ENCODE measurements around the gene TBCK.
"Not testable (repeated sequence)": the region's sequence is repeated elsewhere in the genome, so short reads cannot be mapped to it uniquely, and the experiment has no call there.

Gene TBCK

GRCh38 chr4:106315968-106316772, at the start of gene TBCK, which contains the start of gene AIMP1:
TBCK (minus strand) TSS chr4:106316209; CDS start chr4:106308960, 7,249 bp downstream.
AIMP1 (plus strand) TSS chr4:106316550; CDS start chr4:106325010, 8,460 bp downstream.
- DNase-seq: peak; percentile 88

GRCh38 chr4:106365613-106366012, 49.6 kb upstream of the TBCK start:
- no peak for DNase-seq

GRCh38 chr4:106364282-106364681, 48.3 kb upstream of the TBCK start:
- DNase-seq: no peak

GRCh38 chr4:106362086-106362825, 46.2 kb upstream of the TBCK start:
- no peak for DNase-seq

GRCh38 chr4:106358899-106359298, 42.9 kb upstream of the TBCK start:
- no peak for DNase-seq

GRCh38 chr4:106355193-106355592, 39.2 kb upstream of the TBCK start:
- no peak for DNase-seq

- DNase-seq: no peak
Observed at GRCh38 chr4:106353786-106354185, 37.8 kb upstream of the TBCK start.

GRCh38 chr4:106351016-106351415, 35.0 kb upstream of the TBCK start:
- DNase-seq: no peak

- DNase-seq: no peak
Observed at GRCh38 chr4:106347167-106347566, 31.2 kb upstream of the TBCK start.

GRCh38 chr4:106344647-106344970, 28.6 kb upstream of the TBCK start:
- no peak for DNase-seq

- no peak for DNase-seq
Observed at GRCh38 chr4:106343865-106344646, 28.0 kb upstream of the TBCK start.

GRCh38 chr4:106340774-106341173, 24.8 kb upstream of the TBCK start:
- no peak for DNase-seq

- no peak for DNase-seq
Observed at GRCh38 chr4:106339431-106339830, 23.4 kb upstream of the TBCK start.

- DNase-seq: no peak
Observed at GRCh38 chr4:106338671-106339070, 22.7 kb upstream of the TBCK start.

- DNase-seq: no peak
Observed at GRCh38 chr4:106337916-106338315, 21.9 kb upstream of the TBCK start.

- no peak for DNase-seq
Observed at GRCh38 chr4:106336618-106337017, 20.6 kb upstream of the TBCK start.

GRCh38 chr4:106334741-106335470, 18.9 kb upstream of the TBCK start:
- DNase-seq: no peak

- DNase-seq: no peak
Observed at GRCh38 chr4:106333186-106333585, 17.2 kb upstream of the TBCK start.

- peak; percentile 5 for DNase-seq
Observed at GRCh38 chr4:106329041-106329618, 13.1 kb upstream of the TBCK start.

GRCh38 chr4:106325800-106326199, 9.8 kb upstream of the TBCK start:
- no peak for DNase-seq

- no peak for DNase-seq
Observed at GRCh38 chr4:106323119-106323518, 7.1 kb upstream of the TBCK start.

- not testable (repeated sequence) for DNase-seq
Observed at GRCh38 chr4:106321814-106322213, 5.8 kb upstream of the TBCK start.

Data from COR-L47 (cell line).